LNCaP clone FGC (cell line): ENCODE measurements around the gene SEMA3G.

Source experiments
- DNase-seq: peaks from one replicate; pipeline ENCODE4 v3.0.0-alpha.2; 2011; ENCODE audit warnings: low read depth
- H3K4me3 ChIP-seq: 2 replicates; pipeline ENCODE4 v1.5.1; 2011; ENCODE audit warnings: mild to moderate bottlenecking, low read depth, low read length, control low read depth
- CTCF ChIP-seq: IDR thresholded peaks from 2 replicates; pipeline ENCODE4 v1.5.1; 2012; ENCODE audit warnings: mild to moderate bottlenecking; ENCODE audit not compliant: control insufficient read depth, insufficient read depth; ENCODE audit errors: extremely low read depth

SEMA3G gene

GRCh38 chr3:52477076-52477795 lies 32.3 kb upstream of the SEMA3G start:
- DNase-seq: no peak
- H3K4me3 ChIP-seq: no peak overlapping the region
- no peak for TF ChIP-seq CTCF

GRCh38 chr3:52473026-52473425 lies 28.1 kb upstream of the SEMA3G start:
- no peak for TF ChIP-seq CTCF
- no peak for DNase-seq
- no peak overlapping the region for H3K4me3 ChIP-seq

- DNase-seq: no peak
- H3K4me3 ChIP-seq: no peak overlapping the region
- TF ChIP-seq CTCF: no peak
These were observed 27.5 kb upstream of the SEMA3G start for GRCh38 chr3:52472239-52473000.

- peak; percentile 64 for DNase-seq
- H3K4me3 ChIP-seq: no peak overlapping the region
- TF ChIP-seq CTCF: peak; percentile 83
These were observed 26.7 kb upstream of the SEMA3G start for GRCh38 chr3:52471371-52472238.

GRCh38 chr3:52470920-52471319 lies 26.0 kb upstream of the SEMA3G start:
- no peak for TF ChIP-seq CTCF
- no peak for DNase-seq
- no peak overlapping the region for H3K4me3 ChIP-seq

GRCh38 chr3:52469001-52469400 lies 24.1 kb upstream of the SEMA3G start:
- H3K4me3 ChIP-seq: no peak overlapping the region
- peak; percentile 62 for DNase-seq
- TF ChIP-seq CTCF: no peak
